T1000 (cell line): ENCODE data around the gene YWHAG.
"Not testable (repeated sequence)": the region's sequence is repeated elsewhere in the genome, so short reads cannot be mapped to it uniquely, and the experiment has no call there.

Experiments
- DNase-seq: peaks from one replicate; lab custom pipeline; 2025; ENCODE audit warnings: mixed read lengths; lab: John Stamatoyannopoulos, UW

YWHAG gene

GRCh38 chr7:76318488-76319353 lies 40.1 kb downstream of the YWHAG start:
- DNase-seq = peak; percentile 60

GRCh38 chr7:76317782-76318487 lies 40.9 kb downstream of the YWHAG start:
- DNase-seq = peak; percentile 92

- no peak for DNase-seq
Observed at GRCh38 chr7:76316984-76317781, 41.6 kb downstream of the YWHAG start.

GRCh38 chr7:76315364-76315763 lies 43.4 kb downstream of the YWHAG start:
- no peak for DNase-seq

- DNase-seq = not testable (repeated sequence)
Observed at GRCh38 chr7:76314740-76315139, 44.1 kb downstream of the YWHAG start.

- peak; percentile 89 for DNase-seq
Observed at GRCh38 chr7:76314042-76314721, 44.6 kb downstream of the YWHAG start.

GRCh38 chr7:76311838-76312237 lies 47.0 kb downstream of the YWHAG start:
- not testable (repeated sequence) for DNase-seq

- no peak for DNase-seq
Observed at GRCh38 chr7:76310102-76310957, 48.5 kb downstream of the YWHAG start.

- not testable (repeated sequence) for DNase-seq
Observed at GRCh38 chr7:76309341-76310101, 49.3 kb downstream of the YWHAG start.

- DNase-seq = not testable (repeated sequence)
Observed at GRCh38 chr7:76308874-76309273, 49.9 kb downstream of the YWHAG start.

GRCh38 chr7:76304888-76305375 lies 53.9 kb downstream of the YWHAG start:
- no peak for DNase-seq

GRCh38 chr7:76303202-76304147 lies 55.3 kb downstream of the YWHAG start:
- peak; percentile 77 for DNase-seq

- DNase-seq = peak; percentile 68
Observed at GRCh38 chr7:76302347-76303201, 56.2 kb downstream of the YWHAG start, which contains the start of gene HSPB1. Gene HSPB1 (plus strand): TSS chr7:76302673. CDS start chr7:76302713, 40 bp downstream.

GRCh38 chr7:76301000-76301399 lies 57.8 kb downstream of the YWHAG start:
- DNase-seq = no peak

- no peak for DNase-seq
Observed at GRCh38 chr7:76300166-76300731, 58.5 kb downstream of the YWHAG start.

GRCh38 chr7:76296743-76297740 lies 61.7 kb downstream of the YWHAG start:
- DNase-seq = no peak
